Stimulated activated CD4-positive, alpha-beta T cell treated with anti-CD3 and anti-CD28 coated beads, Interleukin-1b, Interleukin-23, amount 100 ng/mL, for 24 hours (primary cell): ENCODE measurements around the gene GTF2IRD1.
"Not testable (repeated sequence)": the region's sequence is repeated elsewhere in the genome, so short reads cannot be mapped to it uniquely, and the experiment has no call there.

Experiments
- DNase-seq, 4 experiments: peaks; one replicate each; pipeline ENCODE4 v3.0.0-alpha.2; 2020; ENCODE audit warnings: low read depth in 4 of 4, low spot score in 1 of 4

GTF2IRD1 gene

GRCh38 chr7:74511345-74511744 is 57.6 kb downstream of the GTF2IRD1 start:
- DNase-seq = no peak

GRCh38 chr7:74512762-74513161 is 59.1 kb downstream of the GTF2IRD1 start:
- no peak for DNase-seq

GRCh38 chr7:74514131-74514591 is 60.5 kb downstream of the GTF2IRD1 start:
- no peak for DNase-seq

- no peak for DNase-seq
These were observed 61.6 kb downstream of the GTF2IRD1 start for GRCh38 chr7:74515276-74515675.

GRCh38 chr7:74516214-74516613 is 62.5 kb downstream of the GTF2IRD1 start:
- DNase-seq = no peak

GRCh38 chr7:74518041-74518440 is 64.3 kb downstream of the GTF2IRD1 start:
- DNase-seq = no peak

- DNase-seq = no peak
These were observed 64.9 kb downstream of the GTF2IRD1 start for GRCh38 chr7:74518654-74519053.

- no peak for DNase-seq
These were observed 65.7 kb downstream of the GTF2IRD1 start for GRCh38 chr7:74519395-74519794.

- no peak for DNase-seq
These were observed 68.1 kb downstream of the GTF2IRD1 start for GRCh38 chr7:74521855-74522254.

- no peak for DNase-seq
These were observed 68.7 kb downstream of the GTF2IRD1 start for GRCh38 chr7:74522281-74522905.

GRCh38 chr7:74523015-74523414 is 69.3 kb downstream of the GTF2IRD1 start:
- DNase-seq = no peak

GRCh38 chr7:74525140-74525539 is 71.4 kb downstream of the GTF2IRD1 start:
- DNase-seq = no peak

- DNase-seq = no peak
These were observed 72.2 kb downstream of the GTF2IRD1 start for GRCh38 chr7:74525881-74526280.

GRCh38 chr7:74526780-74527179 is 73.1 kb downstream of the GTF2IRD1 start:
- no peak for DNase-seq

- no peak for DNase-seq
These were observed 74.1 kb downstream of the GTF2IRD1 start for GRCh38 chr7:74527842-74528241.

- not testable (repeated sequence) for DNase-seq
These were observed 75.1 kb downstream of the GTF2IRD1 start for GRCh38 chr7:74528773-74529172.

- no peak for DNase-seq
These were observed 82.2 kb downstream of the GTF2IRD1 start for GRCh38 chr7:74535951-74536356.

GRCh38 chr7:74541937-74542336 is 88.2 kb downstream of the GTF2IRD1 start:
- DNase-seq = not testable (repeated sequence)

- DNase-seq = no peak
These were observed 88.9 kb downstream of the GTF2IRD1 start for GRCh38 chr7:74542558-74543117.

GRCh38 chr7:74544706-74545469 is 91.2 kb downstream of the GTF2IRD1 start:
- DNase-seq = peak in 1 of 4 experiments; percentile 15

- DNase-seq = no peak
These were observed 92.2 kb downstream of the GTF2IRD1 start for GRCh38 chr7:74545921-74546320.

- not testable (repeated sequence) for DNase-seq
These were observed 99.9 kb downstream of the GTF2IRD1 start for GRCh38 chr7:74553596-74554012.
